ENCODE measurements around the gene CDK14.

CDK14 gene

DNA sequence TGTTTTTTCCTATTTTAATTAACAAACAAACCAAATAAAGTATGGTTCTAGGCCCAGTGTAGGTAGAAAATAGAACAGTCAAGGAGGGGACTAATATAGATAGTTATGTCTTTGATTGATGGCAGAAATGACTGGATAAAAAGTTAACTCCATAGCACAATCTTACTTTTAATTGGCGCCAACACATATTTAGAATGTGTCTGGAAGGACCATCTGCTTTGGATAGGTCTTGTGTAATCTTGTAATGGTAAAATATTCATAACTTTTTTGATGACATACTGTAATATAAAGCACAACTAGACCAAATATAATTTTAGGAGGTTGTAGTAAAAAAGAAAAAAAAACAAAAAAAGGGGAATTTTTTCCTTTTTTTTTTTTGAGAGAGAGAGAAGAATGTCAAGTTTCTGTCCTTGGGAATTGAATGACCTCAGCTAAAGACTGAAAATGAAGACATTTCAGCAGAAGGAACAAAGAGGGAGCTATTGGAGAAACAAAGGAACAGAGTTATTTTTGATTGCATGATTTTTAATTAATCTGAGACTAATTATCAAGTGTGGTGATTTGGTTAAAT lies 193.7 kb downstream of the CDK14 start:
- TF ChIP-seq EP300 (IDR thresholded peaks at IDR 0.05; ENCODE audit: borderline replicate concordance), result no peak
- TF ChIP-seq EGR1 (IDR thresholded peaks at IDR 0.05), result no peak
- no peak for TF ChIP-seq CREB1 (IDR thresholded peaks at IDR 0.05; ENCODE audit: low read depth)
- TF ChIP-seq TAF1 (IDR thresholded peaks at IDR 0.05; ENCODE audit: low read depth), result no peak
- no peak for TF ChIP-seq CEBPB (IDR thresholded peaks at IDR 0.05)
- TF ChIP-seq TEAD4 (IDR thresholded peaks at IDR 0.05), result no peak
- TF ChIP-seq ZBTB7A (IDR thresholded peaks at IDR 0.05; ENCODE audit: low read depth), result no peak
- TF ChIP-seq, protein P1, sequence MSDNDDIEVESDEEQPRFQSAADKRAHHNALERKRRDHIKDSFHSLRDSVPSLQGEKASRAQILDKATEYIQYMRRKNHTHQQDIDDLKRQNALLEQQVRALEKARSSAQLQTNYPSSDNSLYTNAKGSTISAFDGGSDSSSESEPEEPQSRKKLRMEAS (IDR thresholded peaks at IDR 0.05), result no peak
- no peak for TF ChIP-seq TCF12 (IDR thresholded peaks at IDR 0.05; ENCODE audit: low read depth)
- TF ChIP-seq NFIC (IDR thresholded peaks at IDR 0.05), result no peak
- no peak for TF ChIP-seq RAD21 (IDR thresholded peaks at IDR 0.05; ENCODE audit: low read depth)
- TF ChIP-seq YY1 (IDR thresholded peaks at IDR 0.05; ENCODE audit: low read depth), result no peak

DNA sequence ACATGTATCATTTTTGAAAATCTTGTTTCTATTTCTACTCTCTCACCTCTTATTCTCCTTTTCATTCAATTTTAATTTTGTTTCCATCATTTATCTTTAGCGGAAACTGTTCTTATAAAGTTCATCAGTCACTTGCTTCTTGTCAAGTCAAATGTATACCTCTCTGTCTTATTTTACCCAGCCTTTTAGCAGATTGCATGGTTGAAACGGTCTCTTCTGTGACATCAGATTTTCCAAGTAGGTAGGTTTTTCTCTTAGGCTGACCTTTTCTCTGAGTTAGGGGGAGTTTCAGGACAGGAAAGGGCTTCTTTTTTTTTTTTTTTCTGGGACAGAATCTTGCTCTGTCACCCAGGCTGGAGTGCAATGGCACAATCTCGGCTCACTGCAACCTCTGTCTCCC lies 195.5 kb downstream of the CDK14 start:
- TF ChIP-seq YY1 (IDR thresholded peaks at IDR 0.05; ENCODE audit: low read depth) (no peak), CREB1 (IDR thresholded peaks at IDR 0.05; ENCODE audit: low read depth) (no peak), EP300 (IDR thresholded peaks at IDR 0.05; ENCODE audit: borderline replicate concordance) (no peak), FOXM1 (IDR thresholded peaks at IDR 0.05; ENCODE audit: borderline replicate concordance, low read depth) (no peak), ZBTB7A (IDR thresholded peaks at IDR 0.05; ENCODE audit: low read depth) (no peak), RAD21 (IDR thresholded peaks at IDR 0.05; ENCODE audit: low read depth) (no peak), NFIC (IDR thresholded peaks at IDR 0.05) (no peak), EGR1 (IDR thresholded peaks at IDR 0.05) (no peak), TEAD4 (IDR thresholded peaks at IDR 0.05) (no peak), TCF12 (IDR thresholded peaks at IDR 0.05; ENCODE audit: low read depth) (no peak), TAF1 (IDR thresholded peaks at IDR 0.05; ENCODE audit: low read depth) (no peak), CEBPB (IDR thresholded peaks at IDR 0.05) (no peak)
- TF ChIP-seq, protein P1 (IDR thresholded peaks at IDR 0.05), result no peak
- TF ChIP-seq, protein P2, sequence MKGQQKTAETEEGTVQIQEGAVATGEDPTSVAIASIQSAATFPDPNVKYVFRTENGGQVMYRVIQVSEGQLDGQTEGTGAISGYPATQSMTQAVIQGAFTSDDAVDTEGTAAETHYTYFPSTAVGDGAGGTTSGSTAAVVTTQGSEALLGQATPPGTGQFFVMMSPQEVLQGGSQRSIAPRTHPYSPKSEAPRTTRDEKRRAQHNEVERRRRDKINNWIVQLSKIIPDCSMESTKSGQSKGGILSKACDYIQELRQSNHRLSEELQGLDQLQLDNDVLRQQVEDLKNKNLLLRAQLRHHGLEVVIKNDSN (IDR thresholded peaks at IDR 0.05), result no peak
- TF ChIP-seq, protein P3, sequence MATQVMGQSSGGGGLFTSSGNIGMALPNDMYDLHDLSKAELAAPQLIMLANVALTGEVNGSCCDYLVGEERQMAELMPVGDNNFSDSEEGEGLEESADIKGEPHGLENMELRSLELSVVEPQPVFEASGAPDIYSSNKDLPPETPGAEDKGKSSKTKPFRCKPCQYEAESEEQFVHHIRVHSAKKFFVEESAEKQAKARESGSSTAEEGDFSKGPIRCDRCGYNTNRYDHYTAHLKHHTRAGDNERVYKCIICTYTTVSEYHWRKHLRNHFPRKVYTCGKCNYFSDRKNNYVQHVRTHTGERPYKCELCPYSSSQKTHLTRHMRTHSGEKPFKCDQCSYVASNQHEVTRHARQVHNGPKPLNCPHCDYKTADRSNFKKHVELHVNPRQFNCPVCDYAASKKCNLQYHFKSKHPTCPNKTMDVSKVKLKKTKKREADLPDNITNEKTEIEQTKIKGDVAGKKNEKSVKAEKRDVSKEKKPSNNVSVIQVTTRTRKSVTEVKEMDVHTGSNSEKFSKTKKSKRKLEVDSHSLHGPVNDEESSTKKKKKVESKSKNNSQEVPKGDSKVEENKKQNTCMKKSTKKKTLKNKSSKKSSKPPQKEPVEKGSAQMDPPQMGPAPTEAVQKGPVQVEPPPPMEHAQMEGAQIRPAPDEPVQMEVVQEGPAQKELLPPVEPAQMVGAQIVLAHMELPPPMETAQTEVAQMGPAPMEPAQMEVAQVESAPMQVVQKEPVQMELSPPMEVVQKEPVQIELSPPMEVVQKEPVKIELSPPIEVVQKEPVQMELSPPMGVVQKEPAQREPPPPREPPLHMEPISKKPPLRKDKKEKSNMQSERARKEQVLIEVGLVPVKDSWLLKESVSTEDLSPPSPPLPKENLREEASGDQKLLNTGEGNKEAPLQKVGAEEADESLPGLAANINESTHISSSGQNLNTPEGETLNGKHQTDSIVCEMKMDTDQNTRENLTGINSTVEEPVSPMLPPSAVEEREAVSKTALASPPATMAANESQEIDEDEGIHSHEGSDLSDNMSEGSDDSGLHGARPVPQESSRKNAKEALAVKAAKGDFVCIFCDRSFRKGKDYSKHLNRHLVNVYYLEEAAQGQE (IDR thresholded peaks at IDR 0.05; ENCODE audit: low read depth), result no peak

DNA sequence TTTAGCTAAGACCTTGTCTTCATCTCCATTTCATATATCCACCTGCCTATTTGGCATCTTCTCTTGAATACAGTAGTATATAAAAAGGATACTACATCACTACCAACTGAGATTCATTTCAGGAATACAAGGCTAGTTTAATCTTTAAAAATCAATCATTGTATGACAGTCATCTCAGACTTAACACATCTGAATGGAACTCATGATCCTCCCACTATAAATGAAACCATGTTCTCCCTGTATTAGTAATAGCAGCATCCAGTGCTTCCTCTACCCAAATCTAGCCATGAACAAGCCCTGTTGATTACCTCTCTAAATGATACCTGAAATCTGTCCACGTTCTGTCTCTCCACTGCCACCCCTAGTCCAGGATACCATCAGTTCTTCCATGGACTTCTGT lies 196.2 kb downstream of the CDK14 start:
- TF ChIP-seq, protein P3 (IDR thresholded peaks at IDR 0.05; ENCODE audit: low read depth), result no peak
- TF ChIP-seq TCF12 (IDR thresholded peaks at IDR 0.05; ENCODE audit: low read depth) (no peak), FOXM1 (IDR thresholded peaks at IDR 0.05; ENCODE audit: borderline replicate concordance, low read depth) (no peak), YY1 (IDR thresholded peaks at IDR 0.05; ENCODE audit: low read depth) (no peak), CEBPB (IDR thresholded peaks at IDR 0.05) (no peak), TEAD4 (IDR thresholded peaks at IDR 0.05) (no peak), EP300 (IDR thresholded peaks at IDR 0.05; ENCODE audit: borderline replicate concordance) (no peak), RAD21 (IDR thresholded peaks at IDR 0.05; ENCODE audit: low read depth) (no peak), EGR1 (IDR thresholded peaks at IDR 0.05) (no peak), ZBTB7A (IDR thresholded peaks at IDR 0.05; ENCODE audit: low read depth) (no peak), NFIC (IDR thresholded peaks at IDR 0.05) (no peak), TAF1 (IDR thresholded peaks at IDR 0.05; ENCODE audit: low read depth) (no peak), CREB1 (IDR thresholded peaks at IDR 0.05; ENCODE audit: low read depth) (no peak)
- TF ChIP-seq, protein P1 (IDR thresholded peaks at IDR 0.05), result no peak
- TF ChIP-seq, protein P2 (IDR thresholded peaks at IDR 0.05), result no peak

DNA sequence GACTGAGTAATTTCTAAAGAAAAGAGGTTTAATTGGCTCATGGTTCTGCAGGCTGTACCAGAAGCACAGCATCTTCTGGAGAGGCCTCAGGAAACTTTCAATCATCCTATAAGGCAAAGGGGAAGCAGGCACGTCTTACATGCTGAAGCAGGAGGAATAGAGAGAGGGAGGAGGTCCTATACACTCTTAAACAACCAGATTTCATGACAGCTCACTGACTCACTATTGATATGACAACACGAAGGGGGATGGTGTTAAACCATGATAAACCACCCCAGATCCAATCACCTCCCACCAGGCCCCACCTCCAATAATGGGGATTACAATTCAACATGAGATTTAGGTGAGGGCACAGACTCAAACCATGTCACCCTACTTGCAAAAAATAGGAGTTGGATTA lies 201.5 kb downstream of the CDK14 start:
- TF ChIP-seq TEAD4 (IDR thresholded peaks at IDR 0.05) (no peak), TAF1 (IDR thresholded peaks at IDR 0.05; ENCODE audit: low read depth) (no peak), EGR1 (IDR thresholded peaks at IDR 0.05) (no peak), CREB1 (IDR thresholded peaks at IDR 0.05; ENCODE audit: low read depth) (no peak), FOXM1 (IDR thresholded peaks at IDR 0.05; ENCODE audit: borderline replicate concordance, low read depth) (no peak), EP300 (IDR thresholded peaks at IDR 0.05; ENCODE audit: borderline replicate concordance) (no peak), NFIC (IDR thresholded peaks at IDR 0.05) (no peak), CEBPB (IDR thresholded peaks at IDR 0.05) (no peak), YY1 (IDR thresholded peaks at IDR 0.05; ENCODE audit: low read depth) (no peak)
- TF ChIP-seq, protein P2 (IDR thresholded peaks at IDR 0.05), result no peak
- TF ChIP-seq, protein P1 (IDR thresholded peaks at IDR 0.05), result no peak
